Peyer's patch (tissue), 4 donors: Measurements from ENCODE around the gene XIAP.

Source experiments
- POLR2A ChIP-seq, 2 donors: fragments of 450-650 bp; IDR thresholded peaks; one replicate each; pipeline ENCODE4 v1.5.1; 2017; ENCODE audit warnings: antibody characterized with exemption in 2 of 2, mild to moderate bottlenecking in 2 of 2, moderate library complexity in 2 of 2
- TF ChIP-seq, protein P1 (sequence below), 6 experiments: fragments of 450-650 bp in 4 of 6; fragments of 200-600 bp in 2 of 6; sonication (generic) in 1 of 6; IDR thresholded peaks; one replicate each; pipeline ENCODE4 v1.5.1; 2017 to 2019; ENCODE audit warnings: antibody characterized with exemption in 6 of 6, mild to moderate bottlenecking in 3 of 6, moderate library complexity in 1 of 6

DNA sequence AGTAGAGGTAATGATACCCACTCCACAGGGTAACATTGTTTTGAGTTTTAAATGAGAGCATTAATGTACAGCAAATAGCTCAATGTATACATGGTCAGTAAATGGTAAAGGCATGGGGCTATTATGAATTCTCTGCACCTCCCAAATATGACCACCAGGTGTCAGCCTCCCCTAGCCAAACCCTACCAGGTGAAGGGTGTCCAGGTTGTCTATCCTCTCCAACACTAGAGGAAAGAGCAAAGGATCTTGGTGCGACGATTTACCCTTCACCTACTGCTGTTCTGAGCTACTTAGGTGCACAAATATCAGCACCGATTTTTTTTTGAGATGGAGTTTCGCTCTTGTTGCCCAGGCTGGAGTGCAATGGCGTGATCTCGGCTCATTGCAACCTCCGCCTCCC, 26.5 kb upstream of the XIAP start:
- TF ChIP-seq, protein P1, sequence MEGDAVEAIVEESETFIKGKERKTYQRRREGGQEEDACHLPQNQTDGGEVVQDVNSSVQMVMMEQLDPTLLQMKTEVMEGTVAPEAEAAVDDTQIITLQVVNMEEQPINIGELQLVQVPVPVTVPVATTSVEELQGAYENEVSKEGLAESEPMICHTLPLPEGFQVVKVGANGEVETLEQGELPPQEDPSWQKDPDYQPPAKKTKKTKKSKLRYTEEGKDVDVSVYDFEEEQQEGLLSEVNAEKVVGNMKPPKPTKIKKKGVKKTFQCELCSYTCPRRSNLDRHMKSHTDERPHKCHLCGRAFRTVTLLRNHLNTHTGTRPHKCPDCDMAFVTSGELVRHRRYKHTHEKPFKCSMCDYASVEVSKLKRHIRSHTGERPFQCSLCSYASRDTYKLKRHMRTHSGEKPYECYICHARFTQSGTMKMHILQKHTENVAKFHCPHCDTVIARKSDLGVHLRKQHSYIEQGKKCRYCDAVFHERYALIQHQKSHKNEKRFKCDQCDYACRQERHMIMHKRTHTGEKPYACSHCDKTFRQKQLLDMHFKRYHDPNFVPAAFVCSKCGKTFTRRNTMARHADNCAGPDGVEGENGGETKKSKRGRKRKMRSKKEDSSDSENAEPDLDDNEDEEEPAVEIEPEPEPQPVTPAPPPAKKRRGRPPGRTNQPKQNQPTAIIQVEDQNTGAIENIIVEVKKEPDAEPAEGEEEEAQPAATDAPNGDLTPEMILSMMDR (IDR thresholded peaks at IDR 0.05), result peak; percentile 51 to 83 (median 74)
- no peak for TF ChIP-seq POLR2A (IDR thresholded peaks at IDR 0.05)
